Lung (tissue), 12 donors: ENCODE data around the gene GSE1. TPM values are rescaled to one million over a fixed set of nuclear protein-coding genes. Genes with fewer than 3 reads are reported as not detected.

ENCODE experiments used
- ATAC-seq: fragments of 200-7000 bp; cut with Tn5 transposase; one replicate; pipeline ENCODE4 v1.9.1; 2020; ENCODE audit warnings: moderate number of reproducible peaks; ENCODE audit not compliant: insufficient read depth, low FRiP score
- DNase-seq, 3 donors: peaks; one replicate each; pipeline ENCODE4 v3.0.0-alpha.2; 2013 to 2017
- H3K27ac ChIP-seq, 2 donors: one replicate each; pipeline ENCODE4 v1.5.1; 2013; ENCODE audit warnings: mild to moderate bottlenecking in 2 of 2, moderate library complexity in 2 of 2, control low read depth in 1 of 2, inconsistent platforms in 1 of 2, low read depth in 1 of 2, low read length in 1 of 2
- H3K27me3 ChIP-seq, 3 donors: one replicate each; pipeline ENCODE4 v1.5.1; 2013; ENCODE audit warnings: low read length in 2 of 3; ENCODE audit not compliant: control insufficient read depth in 3 of 3, insufficient read depth in 3 of 3
- H3K36me3 ChIP-seq, 4 donors: one replicate each; pipeline ENCODE4 v1.5.1; 2013; ENCODE audit warnings: low read length in 4 of 4, mild to moderate bottlenecking in 1 of 4, moderate library complexity in 1 of 4; ENCODE audit not compliant: control insufficient read depth in 4 of 4, insufficient read depth in 4 of 4
- H3K4me1 ChIP-seq, 5 donors: one replicate each; pipeline ENCODE4 v1.5.1; 2013; ENCODE audit warnings: low read length in 5 of 5, mild to moderate bottlenecking in 2 of 5, moderate library complexity in 1 of 5; ENCODE audit not compliant: control insufficient read depth in 5 of 5, insufficient read depth in 5 of 5
- H3K4me3 ChIP-seq: one replicate; pipeline ENCODE4 v1.5.1; 2013; ENCODE audit warnings: mild to moderate bottlenecking, control low read depth, moderate library complexity
- H3K9ac ChIP-seq, 2 donors: one replicate each; pipeline ENCODE4 v1.5.1; 2013; ENCODE audit warnings: low read length in 2 of 2, control low read depth in 1 of 2; ENCODE audit not compliant: insufficient read depth in 1 of 2
- H3K9me3 ChIP-seq, 4 donors: one replicate each; pipeline ENCODE4 v1.5.1; 2013; ENCODE audit warnings: low read length in 3 of 4, mild to moderate bottlenecking in 1 of 4, moderate library complexity in 1 of 4; ENCODE audit not compliant: control insufficient read depth in 4 of 4, insufficient read depth in 3 of 4
- WGBS, 2 donors: extraction: QIAGEN DNeasy Blood & Tissue Kit; methylation state at CpG; one replicate each; pipeline ENCODE4 v1.1.7; 2013; 5-methylcytosine and 5-hydroxymethylcytosine counted together
- polyA plus RNA-seq, 2 donors: library from polyadenylated mRNA; stranded (reverse); fragments of 200-250 nt; gene quantifications; one replicate each; pipeline ENCODE4 v1.2.1, GENCODE V29; 2013
- total RNA-seq, 2 donors: library from RNA; depleted of rRNA in 1 of 2; stranded (reverse); fragments of >200 nt in 1 of 2; gene quantifications; one replicate each; pipeline ENCODE4 v1.2.1, GENCODE V29; 2014 to 2021
- TF ChIP-seq, protein P1 (sequence below): IDR thresholded peaks from 2 replicates; pipeline ENCODE4 v1.5.1; 2012; ENCODE audit warnings: mild to moderate bottlenecking; ENCODE audit errors: control extremely low read depth, extremely low read depth
- donor health status: control.
- donor health status: control.
- donor health status: Bipolar disorder and iron deficiency.
- donor health status: healthy.
- donor health status: DM: yes; HTN: yes; CAD: no.

The GSE1 gene
- total and polyA plus RNA-seq, 4 donors: 21.3 to 122 (median 74.7) TPM

DNA sequence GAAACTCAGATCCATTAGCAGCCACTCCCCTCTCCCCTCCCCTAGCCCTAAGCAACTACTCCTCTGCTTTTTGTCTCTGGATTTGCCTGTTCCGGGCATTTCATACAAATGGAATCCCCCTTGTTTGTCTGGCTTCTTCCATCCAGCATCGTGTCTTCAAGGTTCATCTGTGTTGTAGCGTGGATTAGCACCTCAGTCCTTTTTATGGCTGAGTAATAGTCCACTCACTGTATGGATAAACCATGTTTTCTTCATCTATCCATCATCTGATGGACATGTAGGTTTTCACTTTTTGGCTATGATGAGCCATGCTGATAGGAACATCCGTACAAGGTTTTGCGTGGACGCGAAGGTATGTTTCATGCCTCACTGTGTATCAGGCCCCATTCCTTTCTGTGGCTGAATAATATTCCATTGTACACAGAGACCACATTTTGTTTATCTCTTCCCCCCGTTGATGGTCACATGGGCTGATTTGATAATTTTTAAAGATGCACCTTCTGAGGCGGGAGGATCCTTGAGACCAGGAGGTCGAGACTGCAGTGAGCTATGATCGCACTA lies 8.9 kb upstream of the GSE1 start:
- Histone ChIP-seq H3K4me3 (no peak overlapping the region), H3K9ac (no peak overlapping the region), H3K4me1 (peaks cover 0 to 74% (median 26%) of the 10 kb centered on the region in 5 donors), H3K9me3 (no peaks in the 10 kb centered on the region), H3K36me3 (no peaks in the 10 kb centered on the region), H3K27me3 (no peaks in the 10 kb centered on the region), H3K27ac (no peak overlapping the region)
- TF ChIP-seq, protein P1, sequence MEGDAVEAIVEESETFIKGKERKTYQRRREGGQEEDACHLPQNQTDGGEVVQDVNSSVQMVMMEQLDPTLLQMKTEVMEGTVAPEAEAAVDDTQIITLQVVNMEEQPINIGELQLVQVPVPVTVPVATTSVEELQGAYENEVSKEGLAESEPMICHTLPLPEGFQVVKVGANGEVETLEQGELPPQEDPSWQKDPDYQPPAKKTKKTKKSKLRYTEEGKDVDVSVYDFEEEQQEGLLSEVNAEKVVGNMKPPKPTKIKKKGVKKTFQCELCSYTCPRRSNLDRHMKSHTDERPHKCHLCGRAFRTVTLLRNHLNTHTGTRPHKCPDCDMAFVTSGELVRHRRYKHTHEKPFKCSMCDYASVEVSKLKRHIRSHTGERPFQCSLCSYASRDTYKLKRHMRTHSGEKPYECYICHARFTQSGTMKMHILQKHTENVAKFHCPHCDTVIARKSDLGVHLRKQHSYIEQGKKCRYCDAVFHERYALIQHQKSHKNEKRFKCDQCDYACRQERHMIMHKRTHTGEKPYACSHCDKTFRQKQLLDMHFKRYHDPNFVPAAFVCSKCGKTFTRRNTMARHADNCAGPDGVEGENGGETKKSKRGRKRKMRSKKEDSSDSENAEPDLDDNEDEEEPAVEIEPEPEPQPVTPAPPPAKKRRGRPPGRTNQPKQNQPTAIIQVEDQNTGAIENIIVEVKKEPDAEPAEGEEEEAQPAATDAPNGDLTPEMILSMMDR: no peak
- no peak for DNase-seq
- no peak for ATAC-seq
- WGBS, 2 donors: 90 to 94% methylated on average over 11 of the region's 11 CpGs

DNA sequence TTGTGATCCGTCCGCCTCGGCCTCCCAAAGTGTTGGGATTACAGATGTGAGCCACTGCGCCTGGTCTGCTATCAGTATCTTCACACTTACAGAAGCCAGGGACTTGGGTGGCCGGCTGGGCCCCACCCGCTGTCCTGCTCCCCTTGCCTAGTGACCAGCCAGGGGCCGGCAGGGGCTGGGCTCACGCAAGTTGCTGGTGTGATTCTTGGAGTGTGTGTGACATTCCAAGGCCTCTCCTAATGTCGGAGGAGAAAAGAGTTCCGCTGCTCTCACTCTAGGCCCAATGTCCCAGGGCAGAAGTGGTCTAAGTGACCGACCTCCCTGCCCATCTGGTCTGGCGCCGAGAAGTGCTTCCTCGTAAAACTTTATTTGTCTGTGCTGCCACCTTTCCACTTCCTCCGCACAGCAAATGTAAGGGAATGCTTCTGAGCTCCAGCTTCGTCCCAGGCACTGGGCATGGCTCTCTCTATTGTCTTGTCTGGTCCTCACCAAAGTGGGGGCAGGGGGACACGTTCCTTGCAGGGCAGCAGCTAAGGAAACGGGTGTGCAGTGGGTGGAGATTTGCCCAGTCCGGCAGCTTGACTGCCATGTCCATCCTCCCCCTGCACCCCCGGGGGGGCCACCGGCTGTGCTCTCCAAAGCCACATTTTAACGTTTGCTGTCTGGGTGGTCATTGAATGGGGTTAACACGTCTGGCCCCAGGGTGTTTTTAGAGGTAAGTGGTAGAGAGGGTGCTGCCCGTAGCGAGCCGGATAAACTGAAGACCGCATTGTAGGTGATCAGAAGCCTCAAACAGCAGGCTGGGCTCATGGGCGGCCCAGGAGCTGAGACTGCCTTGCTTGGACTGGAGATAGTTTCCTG lies 7.8 kb upstream of the GSE1 start:
- no peaks in the 10 kb centered on the region for H3K36me3 ChIP-seq
- no peaks in the 10 kb centered on the region for H3K27me3 ChIP-seq
- 55 to 63% methylated on average over 28 of the region's 28 CpGs for WGBS, 2 donors
- peak; percentile 65 to 71 (median 70) for DNase-seq
- ATAC-seq: no peak
- peak overlapping the region in 1 of 2 donors; percentile 57 for H3K27ac ChIP-seq
- no peak overlapping the region for H3K9ac ChIP-seq
- H3K4me1 ChIP-seq: peaks cover 0 to 78% (median 29%) of the 10 kb centered on the region in 5 donors
- no peaks in the 10 kb centered on the region for H3K9me3 ChIP-seq
- H3K4me3 ChIP-seq: no peak overlapping the region
- TF ChIP-seq, protein P1: no peak

DNA sequence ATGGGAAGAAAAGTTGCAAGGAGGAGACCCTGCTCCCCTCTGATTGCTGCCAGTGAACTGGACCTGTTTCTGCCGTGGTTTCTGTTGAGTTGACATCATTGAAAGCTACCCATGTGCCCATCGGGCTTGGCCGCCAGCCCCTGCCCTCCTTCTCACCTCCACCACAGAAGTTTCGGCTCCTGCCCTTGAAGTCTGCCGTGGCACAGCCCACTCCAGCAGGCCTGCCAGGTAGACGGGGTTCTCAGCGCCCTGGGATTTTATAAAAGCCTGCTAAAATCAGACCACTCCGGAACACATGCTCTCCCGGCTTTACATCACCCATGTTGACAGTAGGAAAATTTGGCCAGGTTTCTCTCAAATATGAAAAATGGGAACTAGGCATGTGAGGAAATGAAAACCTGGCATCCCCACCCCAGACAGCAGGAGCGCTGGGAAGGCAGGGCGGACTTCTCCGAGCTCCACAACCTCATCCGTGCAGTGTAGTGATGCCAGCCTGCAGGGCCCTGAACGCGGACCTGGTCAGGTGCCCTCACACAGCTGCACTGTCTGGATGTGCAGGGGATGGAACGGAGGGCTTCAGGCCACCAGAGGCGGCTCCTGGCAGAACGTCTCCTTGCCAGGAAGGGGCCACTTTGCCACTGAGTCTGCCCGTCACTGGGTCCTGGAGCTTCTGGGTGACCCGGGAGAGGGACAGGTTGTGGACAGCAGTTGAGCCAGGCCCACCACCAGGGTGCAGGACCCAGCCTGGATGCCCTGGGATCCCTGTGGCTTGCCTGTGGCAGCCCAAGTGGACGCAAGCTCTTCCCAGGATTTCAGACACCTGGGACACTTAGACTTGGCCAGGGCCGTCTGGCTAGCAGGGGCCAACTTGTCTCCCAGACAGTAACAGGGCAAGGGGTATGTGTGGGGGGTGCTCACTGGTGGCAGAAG lies 6.9 kb upstream of the GSE1 start:
- ATAC-seq (no peak), DNase-seq (no peak)
- 69 to 81% methylated on average over 22 of the region's 22 CpGs for WGBS, 2 donors
- Histone ChIP-seq H3K4me3 (no peak overlapping the region), H3K36me3 (no peaks in the 10 kb centered on the region), H3K27me3 (no peaks in the 10 kb centered on the region), H3K9ac (no peak overlapping the region), H3K4me1 (peaks cover 0 to 76% (median 34%) of the 10 kb centered on the region in 5 donors), H3K9me3 (no peaks in the 10 kb centered on the region), H3K27ac (peak overlapping the region in 1 of 2 donors; percentile 16)
- TF ChIP-seq, protein P1: no peak
